ENCODE data around the gene TEKT2.

- no peak for TF ChIP-seq POLR2A (IDR thresholded peaks at IDR 0.05)
- TF ChIP-seq CTCF (IDR thresholded peaks at IDR 0.05): no peak
Observed at GRCh38 chr1:36040238-36040637, 43.7 kb upstream of the TEKT2 start.

All from Peyer's patch (tissue), 4 donors.